ENCODE data around the gene REM2. TPM values are rescaled to one million over a fixed set of nuclear protein-coding genes. Genes with fewer than 3 reads are reported as not detected.

Gene REM2
- total and polyA plus RNA-seq, 4 donors, result 0.08 to 0.14 (median 0.11) TPM; not detected in 1

- TF ChIP-seq REST (IDR thresholded peaks at IDR 0.05), result no peak
- TF ChIP-seq TAF1 (conservative IDR thresholded peaks at IDR 0.05), result no peak
- TF ChIP-seq EGR1 (IDR thresholded peaks at IDR 0.05; ENCODE audit: low read depth in 2 of 2), result no peak
- no peak for TF ChIP-seq MAX (IDR thresholded peaks at IDR 0.05)
- no peak for TF ChIP-seq RXRA (IDR thresholded peaks at IDR 0.05)
- no peak for TF ChIP-seq HNF4A (conservative IDR thresholded peaks at IDR 0.05)
- no peak for TF ChIP-seq GABPA (IDR thresholded peaks at IDR 0.05 in 1 of 2, conservative IDR thresholded peaks at IDR 0.05 in 1 of 2)
- Histone ChIP-seq H3K4me3 (ENCODE audit: low read depth in 1 of 3, low read length in 3 of 3) (no peak overlapping the region), H3K9me3 (ENCODE audit: control insufficient read depth in 4 of 4, low read length in 3 of 4) (no peaks in the 10 kb centered on the region), H3K4me1 (ENCODE audit: control insufficient read depth in 4 of 4, insufficient read depth in 4 of 4, low read length in 3 of 4) (peaks cover 0 to 4% (median under 1%) of the 10 kb centered on the region in 4 donors), H3K27me3 (ENCODE audit: control insufficient read depth in 4 of 4, insufficient read depth in 4 of 4, low read length in 3 of 4) (no peaks in the 10 kb centered on the region), H3K36me3 (ENCODE audit: control insufficient read depth in 4 of 4, insufficient read depth in 3 of 4, low read depth in 1 of 4, low read length in 3 of 4) (no peaks in the 10 kb centered on the region), H3K9ac (ENCODE audit: low read depth in 1 of 2, low read length in 2 of 2) (no peak overlapping the region), H3K27ac (ENCODE audit: low read depth in 1 of 2, low read length in 2 of 2) (no peak overlapping the region)
- DNase-seq (ENCODE audit: low spot score), result no peak
- WGBS, result 94% methylated on average over 1 of the region's 1 CpG
These were observed 7.4 kb downstream of the REM2 start for GRCh38 chr14:22890416-22890815.

- Histone ChIP-seq H3K27me3 (ENCODE audit: control insufficient read depth in 4 of 4, insufficient read depth in 4 of 4, low read length in 3 of 4) (no peaks in the 10 kb centered on the region), H3K36me3 (ENCODE audit: control insufficient read depth in 4 of 4, insufficient read depth in 3 of 4, low read depth in 1 of 4, low read length in 3 of 4) (no peaks in the 10 kb centered on the region), H3K9ac (ENCODE audit: low read depth in 1 of 2, low read length in 2 of 2) (no peak overlapping the region), H3K4me3 (ENCODE audit: low read depth in 1 of 3, low read length in 3 of 3) (no peak overlapping the region), H3K9me3 (ENCODE audit: control insufficient read depth in 4 of 4, low read length in 3 of 4) (no peaks in the 10 kb centered on the region), H3K4me1 (ENCODE audit: control insufficient read depth in 4 of 4, insufficient read depth in 4 of 4, low read length in 3 of 4) (no peaks in the 10 kb centered on the region), H3K27ac (ENCODE audit: low read depth in 1 of 2, low read length in 2 of 2) (no peak overlapping the region)
- DNase-seq (ENCODE audit: low spot score), result no peak
- TF ChIP-seq ATF3 (IDR thresholded peaks at IDR 0.05) (no peak), NR2F2 (IDR thresholded peaks at IDR 0.05) (no peak), HNF4G (IDR thresholded peaks at IDR 0.05) (no peak), HNF4A (conservative IDR thresholded peaks at IDR 0.05) (no peak), MAX (IDR thresholded peaks at IDR 0.05) (no peak), TAF1 (conservative IDR thresholded peaks at IDR 0.05) (no peak), FOXA2 (IDR thresholded peaks at IDR 0.05) (no peak), JUND (IDR thresholded peaks at IDR 0.05) (no peak), GABPA (IDR thresholded peaks at IDR 0.05 in 1 of 2, conservative IDR thresholded peaks at IDR 0.05 in 1 of 2) (no peak), FOXA1 (IDR thresholded peaks at IDR 0.05) (no peak)
- 91% methylated on average over 7 of the region's 7 CpGs for WGBS
These were observed 9.5 kb downstream of the REM2 start for GRCh38 chr14:22892488-22892887.

- no peak for TF ChIP-seq RAD21 (IDR thresholded peaks at IDR 0.05)
- no peak for TF ChIP-seq TAF1 (conservative IDR thresholded peaks at IDR 0.05)
- TF ChIP-seq REST (IDR thresholded peaks at IDR 0.05), result no peak
- TF ChIP-seq FOXA2 (IDR thresholded peaks at IDR 0.05), result no peak
- TF ChIP-seq ATF3 (IDR thresholded peaks at IDR 0.05), result no peak
- TF ChIP-seq FOXA1 (IDR thresholded peaks at IDR 0.05), result no peak
- TF ChIP-seq JUND (IDR thresholded peaks at IDR 0.05), result no peak
- TF ChIP-seq HNF4G (IDR thresholded peaks at IDR 0.05), result no peak
- no peak for TF ChIP-seq HNF4A (conservative IDR thresholded peaks at IDR 0.05)
- TF ChIP-seq YY1 (IDR thresholded peaks at IDR 0.05), result no peak
- no peak for TF ChIP-seq ZBTB33 (IDR thresholded peaks at IDR 0.05)
- TF ChIP-seq MAX (IDR thresholded peaks at IDR 0.05), result no peak
- no peak for DNase-seq (ENCODE audit: low spot score)
- Histone ChIP-seq H3K4me1 (ENCODE audit: control insufficient read depth in 4 of 4, insufficient read depth in 4 of 4, low read length in 3 of 4) (no peaks in the 10 kb centered on the region), H3K9me3 (ENCODE audit: control insufficient read depth in 4 of 4, low read length in 3 of 4) (no peaks in the 10 kb centered on the region), H3K27me3 (ENCODE audit: control insufficient read depth in 4 of 4, insufficient read depth in 4 of 4, low read length in 3 of 4) (no peaks in the 10 kb centered on the region), H3K27ac (ENCODE audit: low read depth in 1 of 2, low read length in 2 of 2) (no peak overlapping the region), H3K9ac (ENCODE audit: low read depth in 1 of 2, low read length in 2 of 2) (no peak overlapping the region), H3K4me3 (ENCODE audit: low read depth in 1 of 3, low read length in 3 of 3) (no peak overlapping the region), H3K36me3 (ENCODE audit: control insufficient read depth in 4 of 4, insufficient read depth in 3 of 4, low read depth in 1 of 4, low read length in 3 of 4) (peaks cover 0 to under 1% (median 0%) of the 10 kb centered on the region in 4 donors)
- 98% methylated on average over 4 of the region's 4 CpGs for WGBS
These were observed 10.7 kb downstream of the REM2 start for GRCh38 chr14:22893706-22894105.

All from liver (tissue), 9 donors.